ENCODE results near the gene ILKAP.

The ILKAP gene

DNA sequence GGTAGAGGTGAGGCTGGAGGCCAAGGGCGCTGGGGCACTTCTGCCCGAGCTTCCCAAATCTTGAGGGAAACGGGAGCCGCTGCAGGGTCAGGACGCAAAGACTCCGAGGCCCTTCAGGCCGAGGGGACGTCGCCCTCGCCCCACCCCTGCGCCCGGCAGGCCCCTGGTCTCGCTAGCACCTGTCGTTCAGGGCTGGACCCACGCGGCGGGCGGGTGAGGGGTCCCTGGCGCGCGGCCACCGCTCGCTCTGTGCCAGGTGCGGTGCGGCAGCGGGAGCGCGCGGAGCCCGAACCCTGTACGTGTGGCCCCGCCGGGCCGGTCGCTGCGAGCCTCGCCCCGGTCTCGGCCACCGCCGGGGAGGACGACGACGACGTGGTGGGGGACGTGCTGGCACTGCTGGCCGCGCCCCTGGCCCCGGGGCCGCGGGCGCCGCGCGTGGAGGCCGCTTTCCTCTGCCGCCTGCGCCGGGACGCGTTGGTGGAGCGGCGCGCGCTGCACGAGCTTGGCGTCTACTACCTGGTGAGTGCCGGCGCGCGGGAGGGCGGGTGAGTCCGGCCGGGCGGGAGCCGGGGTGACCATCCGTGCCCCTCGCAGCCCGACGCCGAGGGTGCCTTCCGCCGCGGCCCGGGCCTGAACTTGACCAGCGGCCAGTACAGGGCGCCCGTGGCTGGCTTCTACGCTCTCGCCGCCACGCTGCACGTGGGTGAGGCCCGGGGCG lies 39.9 kb downstream of the ILKAP start:
- no peak for DNase-seq

DNA sequence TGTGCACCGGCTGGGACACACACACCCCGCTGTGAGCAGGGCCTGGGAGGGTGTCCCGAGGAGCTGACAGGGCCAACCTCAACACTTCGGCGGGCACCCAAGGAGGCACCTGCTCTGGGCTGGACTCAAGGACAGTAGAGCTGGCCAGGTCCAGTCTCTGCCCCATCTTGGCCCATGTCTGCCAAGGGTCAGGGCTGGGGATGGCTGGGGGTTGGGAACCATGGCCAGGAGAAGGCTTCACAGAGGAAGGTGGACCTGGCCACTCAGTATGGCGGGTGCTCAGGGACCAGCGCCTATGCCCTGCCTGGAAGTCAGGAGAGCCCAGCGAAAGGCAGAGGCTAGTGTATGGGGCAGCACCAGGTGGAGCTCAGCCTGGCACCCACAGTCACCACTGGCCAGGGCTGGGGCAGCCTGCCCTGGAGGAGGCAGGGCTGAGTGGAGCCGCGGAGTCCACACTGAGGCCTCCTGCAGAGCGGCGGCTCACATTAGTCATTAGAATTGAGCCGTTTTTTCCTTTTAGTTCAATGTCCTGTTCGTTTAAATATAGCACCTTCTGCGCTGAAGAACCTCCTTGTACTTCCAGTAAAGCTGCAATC lies 40.6 kb downstream of the ILKAP start:
- no peak for DNase-seq

DNA sequence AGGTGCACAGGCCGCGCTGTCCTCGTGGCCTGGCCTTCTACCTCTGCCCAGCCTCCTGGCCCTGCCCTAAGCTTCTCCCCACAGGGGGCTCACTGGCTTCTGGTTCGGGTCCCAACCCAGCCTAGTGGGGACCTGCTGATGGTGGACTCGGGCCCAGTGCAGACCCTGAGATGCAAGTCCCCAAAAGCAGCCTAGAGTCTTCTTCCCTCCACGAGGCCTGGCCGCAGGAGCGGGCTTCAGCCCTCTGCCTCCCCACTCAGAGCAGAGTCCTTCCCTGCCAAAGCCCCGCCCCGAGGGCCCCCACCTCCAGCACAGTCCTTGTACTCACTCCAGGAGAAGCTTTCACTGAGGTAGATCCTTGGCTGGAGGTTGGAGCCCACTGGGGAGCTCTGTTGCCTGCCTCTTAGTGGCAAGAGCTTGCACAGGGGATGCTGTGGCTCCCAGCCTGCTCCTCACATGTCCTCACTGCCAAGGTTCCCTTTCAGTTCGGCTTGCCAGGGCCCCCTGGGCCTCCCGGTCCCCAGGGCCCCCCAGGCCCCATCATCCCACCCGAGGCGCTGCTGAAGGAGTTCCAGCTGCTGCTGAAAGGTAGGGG lies 41.1 kb downstream of the ILKAP start:
- DNase-seq = no peak

DNA sequence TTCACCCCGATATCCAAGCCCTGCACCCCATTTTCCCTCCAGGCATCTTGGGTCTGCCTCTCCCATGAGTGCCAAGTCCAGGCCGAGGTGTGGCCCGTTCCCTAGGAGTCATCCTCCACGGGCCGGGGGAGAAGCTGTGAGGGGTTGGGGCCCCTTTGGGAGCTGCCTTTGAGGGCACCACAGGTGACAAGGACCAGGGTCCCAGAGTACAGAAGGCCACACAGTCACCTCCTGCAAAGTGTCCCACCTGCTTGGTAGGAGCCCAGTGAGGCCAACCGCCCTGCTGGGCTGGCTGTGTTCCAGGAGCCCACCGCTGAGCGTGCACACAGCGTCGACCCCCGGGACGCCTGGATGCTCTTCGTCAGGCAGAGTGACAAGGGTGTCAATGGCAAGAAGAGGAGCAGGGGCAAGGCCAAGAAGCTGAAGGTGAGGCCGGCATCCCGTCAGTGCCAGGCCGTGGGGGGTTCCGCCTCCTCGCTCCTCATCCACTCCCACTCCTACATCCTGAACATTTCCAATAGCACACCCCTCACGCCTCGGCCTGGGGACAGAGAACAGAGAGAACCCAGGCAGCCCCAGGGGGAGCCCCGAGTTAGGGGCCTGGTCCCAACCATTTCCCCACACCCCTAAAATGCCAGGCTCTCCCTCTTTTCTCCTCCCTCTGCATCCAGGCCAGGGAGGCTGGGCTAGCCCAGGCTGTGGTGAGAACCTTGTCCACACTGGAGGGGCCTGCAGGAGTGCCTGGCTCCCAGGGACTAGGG lies 42.0 kb downstream of the ILKAP start:
- no peak for DNase-seq

DNA sequence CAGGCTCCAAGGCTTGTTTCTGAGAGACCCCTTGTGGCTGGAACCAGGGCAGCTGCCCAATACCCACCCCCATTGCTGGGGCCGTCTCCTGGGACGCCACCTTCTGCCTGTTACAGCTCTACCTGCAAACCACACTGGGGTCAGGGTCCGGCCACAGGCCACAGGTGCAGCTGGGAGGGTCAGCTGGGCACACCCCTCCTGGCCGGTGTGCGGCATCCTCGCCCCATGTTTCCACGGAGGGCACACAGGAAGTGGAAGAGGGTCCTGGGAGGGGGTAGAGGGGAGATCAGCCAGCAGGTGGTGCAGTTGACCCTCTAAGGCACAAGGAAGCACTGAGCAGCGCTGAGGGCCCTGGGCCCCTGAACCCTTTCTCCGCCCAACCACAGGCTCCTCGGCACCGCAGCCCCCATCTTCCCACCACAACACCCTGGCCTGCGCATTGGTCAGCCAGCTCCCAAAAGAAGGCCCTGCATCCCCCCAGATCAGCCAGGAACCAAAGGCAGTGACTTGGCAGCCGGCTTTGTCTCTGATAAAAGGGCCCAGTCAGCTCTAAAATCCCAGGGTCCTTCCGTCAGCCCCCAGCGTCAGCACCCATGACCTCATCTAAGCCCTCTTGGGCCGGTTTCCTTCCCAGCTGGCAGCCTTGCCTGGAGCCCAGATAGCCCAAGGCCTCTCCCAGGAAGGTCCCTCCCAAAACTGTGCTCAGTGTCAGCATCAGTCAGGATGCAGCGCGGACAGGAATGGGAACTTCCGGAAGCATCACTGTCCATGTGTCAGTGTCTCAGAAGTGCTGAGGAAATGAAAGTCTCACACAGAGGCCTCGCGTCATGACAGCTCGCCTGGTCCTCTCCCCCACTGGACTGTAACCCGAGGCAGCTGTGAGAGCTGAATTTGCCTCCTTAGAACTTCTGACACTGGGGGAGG lies 43.0 kb downstream of the ILKAP start:
- no peak for DNase-seq

DNA sequence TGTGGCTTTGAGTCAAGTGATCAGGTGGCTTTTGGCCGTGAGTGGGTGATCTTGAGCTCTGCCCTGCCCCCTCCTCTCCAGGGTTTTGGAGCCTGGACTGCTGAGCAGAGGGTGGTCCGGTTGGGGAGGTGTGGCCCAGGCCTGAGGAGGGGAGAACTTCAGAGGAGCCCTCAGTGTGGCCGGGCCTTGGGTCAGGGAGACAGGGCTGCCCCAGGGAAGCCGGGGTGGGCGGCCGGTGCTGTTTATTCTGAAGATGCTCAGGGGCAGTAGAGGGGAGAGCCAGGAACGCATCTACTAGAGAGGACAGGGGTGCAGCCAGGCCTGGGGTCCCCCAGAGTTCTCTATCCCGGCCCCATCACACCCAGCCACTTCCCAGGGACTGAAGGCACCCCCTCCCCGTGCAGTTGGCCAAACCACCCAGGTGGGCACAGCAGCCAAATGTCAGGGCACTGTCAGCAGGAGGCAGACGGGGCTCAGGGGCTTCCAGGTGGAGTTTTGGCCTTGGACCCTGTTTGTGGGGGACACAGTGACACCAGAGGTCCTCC lies 43.8 kb downstream of the ILKAP start:
- no peak for DNase-seq

DNA sequence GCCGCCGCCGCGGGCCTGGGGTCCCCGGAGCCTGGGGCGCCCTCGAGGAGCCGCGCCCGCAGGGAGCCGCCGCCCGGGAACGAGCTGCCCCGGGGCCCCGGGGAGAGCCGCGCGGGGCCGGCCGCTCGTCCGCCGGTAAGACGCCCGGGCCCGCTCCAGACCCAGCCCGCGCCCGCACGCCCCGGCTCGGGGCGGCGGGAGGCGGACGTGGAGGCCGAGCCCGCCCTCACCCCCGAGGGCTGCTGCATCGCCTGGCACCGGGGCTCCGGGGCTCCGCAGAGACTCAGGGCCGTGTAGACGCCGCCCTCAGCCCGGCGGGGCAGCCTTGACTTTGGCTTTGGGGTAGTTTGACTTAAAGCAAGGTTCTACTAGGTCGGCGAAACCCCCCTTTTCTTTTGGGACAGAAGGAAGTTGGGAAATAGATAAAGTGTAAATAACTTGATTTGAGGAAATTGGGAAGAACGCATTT lies 44.4 kb downstream of the ILKAP start:
- DNase-seq = no peak

DNA sequence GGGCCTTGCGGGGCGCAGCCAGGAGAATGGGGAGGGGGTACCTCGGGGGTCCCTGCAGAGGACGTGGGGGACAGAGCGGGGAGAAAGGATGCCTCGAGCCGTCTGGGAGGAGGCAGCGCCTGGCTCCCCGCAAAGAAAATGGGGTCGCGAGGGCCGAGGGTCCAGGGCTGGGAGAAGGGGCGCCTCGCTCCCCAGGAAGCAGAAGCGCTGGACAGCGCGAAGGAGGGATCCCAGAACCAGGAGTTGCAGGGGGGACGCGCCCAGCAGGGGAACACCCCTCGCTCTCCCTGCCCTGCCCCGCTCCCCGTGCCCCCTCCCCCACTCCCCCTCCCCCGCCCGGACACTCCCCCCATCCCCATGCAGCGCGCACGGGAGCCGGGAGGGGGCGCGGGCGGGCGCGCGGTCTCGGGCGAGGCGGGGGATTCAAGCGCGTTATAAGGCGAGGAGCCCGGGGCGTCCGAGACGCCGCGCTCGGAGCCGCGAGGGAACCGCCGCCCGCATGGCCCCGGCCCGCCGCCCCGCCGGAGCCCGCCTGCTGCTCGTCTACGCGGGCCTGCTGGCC lies 44.9 kb downstream of the ILKAP start, which contains the start of gene ERFE:
Gene ERFE (plus strand): TSS at position 462 of the 562 bp plus-strand sequence. CDS start 38 bp downstream, at position 500.
- DNase-seq = no peak

DNA sequence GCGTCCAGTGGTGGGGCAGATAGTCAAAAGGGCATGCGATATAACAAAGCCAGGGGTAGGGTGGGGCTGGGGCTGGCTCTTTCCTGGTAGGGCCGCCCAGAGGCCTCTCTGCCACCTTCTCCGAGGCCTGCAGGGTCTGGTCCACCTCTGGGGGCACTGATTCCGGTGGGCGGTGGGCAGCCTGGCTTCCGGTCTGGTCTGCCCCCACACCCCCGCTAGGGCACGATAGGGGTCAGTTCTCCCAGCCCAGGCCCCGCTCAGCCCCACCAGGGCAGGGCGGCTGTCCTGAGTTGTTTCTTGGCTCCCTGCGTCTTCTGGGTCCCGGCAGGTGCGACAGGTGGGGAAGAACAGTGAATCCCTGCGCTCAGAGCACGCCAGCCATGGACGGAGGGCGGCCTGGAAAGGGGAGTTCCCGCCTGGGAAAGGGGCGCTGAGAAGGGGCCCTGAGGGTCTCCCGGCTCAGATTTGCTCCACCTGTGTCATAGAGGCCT lies 45.4 kb downstream of the ILKAP start:
- DNase-seq = no peak

DNA sequence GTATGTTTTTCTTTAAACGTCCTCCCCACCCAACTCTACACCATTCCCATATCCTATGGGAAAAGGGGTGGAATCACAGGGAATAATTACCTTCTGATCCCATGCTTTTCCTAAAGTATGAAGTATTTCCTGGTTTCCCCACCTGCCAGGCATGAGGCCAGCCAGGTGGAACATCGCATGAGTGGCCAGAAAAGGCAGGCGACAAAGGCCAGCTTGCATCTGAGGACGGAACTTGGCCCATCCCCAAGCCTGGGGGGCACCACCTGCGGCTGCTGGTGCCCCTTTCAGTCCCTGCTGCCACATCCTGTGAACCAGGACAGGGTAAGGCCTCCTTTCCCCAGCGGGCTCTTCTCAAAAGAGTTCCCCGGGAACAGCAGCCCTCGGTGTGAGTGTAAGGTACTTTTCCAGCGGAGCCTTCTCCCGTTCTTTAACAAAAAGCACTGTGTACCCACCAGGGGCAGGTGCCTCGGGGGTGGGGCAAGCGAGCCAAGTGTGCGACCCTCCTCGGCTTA lies 45.9 kb downstream of the ILKAP start:
- DNase-seq = no peak

DNA sequence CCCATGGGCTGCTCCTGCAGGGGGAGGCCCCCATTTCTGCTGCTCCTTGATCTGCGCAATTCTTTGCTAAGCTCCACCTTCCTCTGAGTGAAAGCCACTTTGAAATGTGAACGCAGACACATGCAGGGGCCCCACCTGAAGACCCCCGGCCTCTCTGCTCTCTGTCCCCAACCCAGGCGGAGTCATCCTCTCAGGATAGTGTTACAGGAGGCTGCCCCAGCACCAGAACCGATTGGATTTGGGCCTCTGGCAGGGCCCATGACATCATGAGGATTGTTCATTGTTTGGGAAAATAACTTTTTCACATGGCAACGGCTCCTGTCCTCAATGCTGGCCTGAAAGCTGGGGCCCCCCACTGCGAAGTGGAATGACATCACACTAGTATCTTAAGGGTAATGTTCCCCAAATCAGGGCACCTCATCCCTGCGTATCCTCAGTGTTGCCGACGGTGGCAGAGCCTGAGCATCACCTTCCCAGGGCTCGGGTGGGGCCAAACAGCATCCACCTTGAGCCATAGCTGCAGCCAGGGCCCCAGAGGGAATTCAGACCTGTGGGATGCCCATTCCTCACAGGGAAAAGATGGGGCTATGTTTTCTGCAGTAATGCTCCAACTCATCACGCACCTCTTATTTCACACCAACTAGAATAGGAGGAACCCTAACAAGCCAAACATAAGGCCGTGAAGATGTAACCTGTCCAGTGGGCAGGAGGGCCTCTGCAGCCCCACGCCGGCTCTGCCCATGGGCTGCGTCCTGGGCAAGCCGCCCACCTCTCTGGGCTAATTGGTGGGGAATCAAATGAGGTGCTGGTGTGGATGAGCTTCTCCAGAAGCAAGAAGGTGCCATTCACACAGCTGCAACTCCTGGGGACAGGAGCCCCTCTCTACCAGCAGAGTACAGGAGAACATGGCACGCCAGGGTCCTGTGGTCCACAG lies 47.5 kb downstream of the ILKAP start:
- DNase-seq = no peak

DNA sequence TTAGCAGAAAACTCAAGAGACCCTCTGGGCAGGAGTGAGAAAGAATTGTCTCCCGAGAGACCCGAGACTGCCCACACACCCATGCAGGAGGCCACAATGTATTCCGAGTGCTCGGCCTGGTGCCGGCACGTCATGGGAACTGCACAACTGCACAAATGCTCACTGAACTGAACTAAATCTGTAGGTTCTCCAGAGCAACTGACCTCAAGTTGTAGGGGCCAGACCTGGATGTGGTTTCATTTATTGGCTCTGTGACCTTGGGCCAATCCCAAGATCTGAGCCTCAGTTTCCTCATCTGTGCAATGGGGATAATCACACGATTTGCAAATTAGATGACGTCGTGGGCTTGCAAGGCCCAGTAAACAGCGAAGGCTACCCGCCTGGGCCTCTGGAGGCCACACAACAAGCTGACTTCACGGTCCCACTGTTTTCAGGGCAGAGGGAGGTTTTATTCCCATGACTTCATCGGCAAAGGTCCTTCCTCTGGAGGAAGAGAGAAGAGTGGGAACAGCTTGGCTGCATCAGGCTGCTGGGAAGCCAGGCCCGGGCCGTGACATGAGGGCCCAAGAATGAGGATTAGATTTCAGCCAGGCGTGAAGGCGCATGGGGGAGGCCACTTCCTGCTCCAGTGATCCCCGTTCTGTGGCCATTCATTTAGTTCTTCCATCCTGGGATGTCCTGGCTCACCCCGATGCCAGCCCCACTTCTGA lies 48.3 kb downstream of the ILKAP start:
- no peak for DNase-seq

DNA sequence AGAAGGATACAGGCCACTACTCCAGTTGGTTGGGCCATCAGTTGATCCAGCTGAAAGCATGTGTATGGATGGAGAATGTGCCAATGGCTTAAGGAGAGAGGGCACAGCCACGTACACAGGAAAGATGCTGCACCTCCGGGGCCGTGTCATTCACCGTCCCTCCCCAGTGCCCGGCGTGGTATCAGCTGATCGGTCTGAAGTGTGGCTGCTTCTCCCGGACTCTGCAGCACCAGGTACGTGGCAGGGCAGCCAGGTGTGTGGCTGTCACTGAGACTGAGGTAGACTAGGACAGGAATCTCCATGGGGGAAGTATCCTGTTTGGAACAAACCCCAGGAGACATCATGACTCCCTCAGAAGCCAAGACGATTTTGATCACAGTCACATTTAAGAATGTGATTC lies 48.9 kb downstream of the ILKAP start:
- no peak for DNase-seq

DNA sequence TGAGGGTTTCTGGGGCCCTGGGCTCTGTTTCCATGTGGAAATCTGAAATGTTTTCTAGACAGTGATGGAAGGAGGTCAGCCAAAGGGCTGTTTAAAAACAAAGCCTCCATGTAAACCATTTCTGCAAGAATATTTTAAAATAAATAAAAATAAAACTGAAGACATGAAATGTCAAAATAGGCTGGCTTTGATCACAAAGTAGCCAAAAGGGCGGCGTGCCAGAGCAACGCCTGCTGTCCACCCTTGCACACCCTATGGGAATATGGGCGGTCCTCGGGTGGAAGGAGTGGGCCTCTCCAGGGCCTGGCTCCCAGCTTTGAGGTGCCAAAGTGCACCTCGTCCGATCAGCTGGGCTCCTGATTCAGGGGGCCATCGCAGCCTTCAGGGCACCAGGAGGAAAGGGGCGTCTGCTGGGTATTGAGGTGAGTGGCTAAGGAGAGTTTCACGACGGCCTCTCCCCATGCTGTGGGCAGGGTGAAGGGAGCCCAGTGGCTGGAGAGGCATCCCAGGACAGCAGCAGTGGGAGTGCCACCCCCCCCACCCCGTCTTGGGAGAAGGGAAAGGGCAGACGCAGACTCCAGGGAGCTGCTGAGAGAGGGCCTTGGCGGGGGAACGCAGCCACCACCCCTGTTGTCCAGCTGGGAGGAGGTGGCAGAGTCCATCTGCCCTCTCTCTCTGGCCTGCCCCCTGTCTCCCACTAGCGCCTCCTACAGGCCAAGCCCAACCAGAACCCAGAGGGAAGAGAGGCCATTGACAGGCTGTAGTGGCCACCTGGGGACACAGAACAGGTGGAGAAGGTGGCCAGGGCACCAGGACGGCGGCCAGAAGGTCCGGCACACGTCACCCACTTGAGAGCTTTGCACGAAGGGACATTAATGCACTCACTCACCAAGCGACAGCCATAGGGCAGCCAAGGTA lies 50.5 kb downstream of the ILKAP start:
- DNase-seq = no peak

DNA sequence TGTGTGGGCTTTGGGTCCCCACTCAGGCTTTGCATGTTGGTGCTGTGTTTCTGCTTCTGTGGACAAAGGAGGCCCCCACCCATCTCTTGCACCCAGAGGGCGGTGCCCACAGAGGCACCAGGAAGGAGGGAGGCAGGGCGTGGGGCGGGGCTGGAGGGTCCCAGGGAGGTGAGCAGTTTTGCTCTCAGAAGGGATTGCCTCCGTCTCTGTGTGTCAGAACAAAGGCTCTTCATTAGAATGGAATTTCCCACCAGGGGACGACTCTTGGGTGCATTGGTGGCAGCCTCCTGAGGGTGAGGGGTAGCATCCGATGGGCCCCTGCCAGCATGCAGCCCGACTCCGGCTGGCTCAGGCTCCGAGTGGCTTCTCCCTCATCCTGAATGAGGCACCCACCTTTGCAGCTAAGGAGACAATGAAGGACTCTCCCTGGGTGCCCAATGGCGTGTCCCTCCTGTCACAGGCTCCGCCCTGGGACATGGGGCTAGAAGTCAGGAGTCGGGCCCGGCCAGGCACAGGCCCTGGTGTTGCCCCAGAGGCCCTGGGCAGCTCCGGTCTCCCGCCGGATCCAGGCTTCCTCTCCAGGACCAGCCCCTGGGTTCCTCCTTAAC lies 51.8 kb downstream of the ILKAP start:
- DNase-seq = no peak

DNA sequence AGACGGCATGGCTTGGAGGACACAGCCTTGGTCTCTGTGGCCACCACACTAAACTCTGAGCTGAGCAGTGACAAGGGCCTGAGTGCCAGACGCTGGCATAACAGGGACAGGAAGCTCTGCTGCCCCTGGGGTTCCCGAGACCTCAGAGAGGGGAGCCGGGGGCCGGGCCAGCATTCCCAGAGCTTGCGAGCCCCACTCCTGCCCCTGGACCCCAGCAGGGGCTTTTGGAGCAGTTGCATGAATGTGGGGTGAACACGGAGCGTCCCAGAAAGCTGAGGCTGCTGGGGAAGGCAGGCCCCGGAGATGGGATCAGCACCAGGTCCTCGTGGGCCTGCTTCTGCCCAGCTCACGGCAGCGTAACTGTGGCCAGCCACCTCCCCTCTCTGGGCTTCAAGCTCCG lies 52.3 kb downstream of the ILKAP start:
- DNase-seq = no peak

DNA sequence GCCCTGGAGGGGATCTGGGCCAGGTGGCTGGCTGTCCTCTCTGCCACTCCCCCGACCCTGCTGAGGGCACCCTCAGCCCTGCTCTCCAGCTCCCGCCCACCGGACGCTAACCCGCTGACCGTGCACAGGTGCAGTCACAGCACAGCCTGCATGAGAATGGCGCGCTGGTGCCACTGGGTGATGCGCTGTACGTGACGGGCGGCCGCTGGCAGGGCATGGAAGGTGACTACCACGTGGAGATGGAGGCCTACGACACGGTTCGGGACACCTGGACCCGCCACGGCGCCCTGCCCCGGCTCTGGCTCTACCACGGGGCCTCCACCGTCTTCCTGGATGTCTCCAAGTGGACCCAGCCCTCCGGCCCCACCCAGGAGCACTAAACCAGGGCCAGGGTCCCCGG lies 52.8 kb downstream of the ILKAP start:
- no peak for DNase-seq
